ENCODE measurements around the gene ELOVL1. TPM values are rescaled to one million over a fixed set of nuclear protein-coding genes. Genes with fewer than 3 reads are reported as not detected.

Gene ELOVL1
- total and polyA plus RNA-seq, 2 experiments from 2014 or later, result 16.7 to 23.3 TPM

DNA sequence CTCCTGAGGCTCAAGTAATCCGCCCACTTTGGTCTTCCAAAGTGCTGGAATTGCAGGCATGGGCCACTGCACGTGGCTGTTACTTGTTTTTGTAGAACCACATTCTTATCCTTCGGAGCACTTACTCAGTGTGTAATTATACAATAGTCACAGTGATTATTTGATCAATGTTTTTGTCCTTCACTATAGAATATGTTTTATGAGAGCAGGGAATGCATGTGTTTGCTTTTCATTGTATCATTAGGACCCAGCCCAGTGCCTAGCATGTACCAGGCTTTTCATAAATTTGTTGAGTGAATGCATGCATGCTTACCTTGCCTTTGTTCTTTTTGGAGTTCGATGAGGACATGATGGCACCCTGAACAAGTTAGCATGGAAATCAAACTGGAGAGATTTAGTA is 27.7 kb upstream of the ELOVL1 start (continued):
- TF ChIP-seq ZNF331 (CRISPR knock-in tag; IDR thresholded peaks at IDR 0.05; ENCODE audit: low read depth) (no peak), CREB1 (CRISPR knock-in tag; IDR thresholded peaks at IDR 0.05; ENCODE audit: low read depth) (no peak), POLR2AphosphoS5 (IDR thresholded peaks at IDR 0.05; ENCODE audit: low read depth) (no peak), CTCF (conservative IDR thresholded peaks at IDR 0.05; ENCODE audit: low read depth in 2 of 2) (no peak)
- TF ChIP-seq, protein P1, sequence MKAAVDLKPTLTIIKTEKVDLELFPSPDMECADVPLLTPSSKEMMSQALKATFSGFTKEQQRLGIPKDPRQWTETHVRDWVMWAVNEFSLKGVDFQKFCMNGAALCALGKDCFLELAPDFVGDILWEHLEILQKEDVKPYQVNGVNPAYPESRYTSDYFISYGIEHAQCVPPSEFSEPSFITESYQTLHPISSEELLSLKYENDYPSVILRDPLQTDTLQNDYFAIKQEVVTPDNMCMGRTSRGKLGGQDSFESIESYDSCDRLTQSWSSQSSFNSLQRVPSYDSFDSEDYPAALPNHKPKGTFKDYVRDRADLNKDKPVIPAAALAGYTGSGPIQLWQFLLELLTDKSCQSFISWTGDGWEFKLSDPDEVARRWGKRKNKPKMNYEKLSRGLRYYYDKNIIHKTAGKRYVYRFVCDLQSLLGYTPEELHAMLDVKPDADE (IDR thresholded peaks at IDR 0.05), result no peak

- peaks cover 29% of the 10 kb centered on the region for H3K79me2 ChIP-seq (replicated peaks; ENCODE audit: insufficient read depth)
- Mint-ChIP-seq H3K27ac (no peak overlapping the region), H3K36me3 (ENCODE audit: low read depth) (no peaks in the 10 kb centered on the region; the same call in 2 of the 3 replicates), H3K9me3 (no peaks in the 10 kb centered on the region), H3K4me3 (no peak overlapping the region), H3K4me1 (peaks cover 15% of the 10 kb centered on the region), H3K27me3 (ENCODE audit: insufficient read depth, low read depth, poor library complexity) (peaks cover 2% of the 10 kb centered on the region)
- no peak overlapping the region for H3K27ac ChIP-seq (ENCODE audit: low read depth)
- H3K9me2 ChIP-seq (ENCODE audit: insufficient read depth), result no peaks in the 10 kb centered on the region
- DNase-seq (ENCODE audit: low spot score), result no peak
- no peaks in the 10 kb centered on the region for H3K27me3 ChIP-seq (ENCODE audit: insufficient read depth)
- H2AFZ ChIP-seq, result no peak overlapping the region
- no peaks in the 10 kb centered on the region for H3F3A ChIP-seq (replicated peaks; ENCODE audit: low read depth)
- no peak overlapping the region for H3K4me3 ChIP-seq
- H3K4me1 ChIP-seq (ENCODE audit: insufficient read depth), result peaks cover 13% of the 10 kb centered on the region; the same call in 1 of the 2 replicates
- H3K4me2 ChIP-seq, result no peak overlapping the region
- H3K36me3 ChIP-seq (ENCODE audit: insufficient read depth), result peaks cover 4% of the 10 kb centered on the region; the same call in 1 of the 2 replicates
- peaks cover 5% of the 10 kb centered on the region for H4K20me1 ChIP-seq (replicated peaks; ENCODE audit: insufficient read depth)
- ATAC-seq, result no peak
- no peak for TF ChIP-seq STAT1 (IDR thresholded peaks at IDR 0.05; ENCODE audit: unreplicated experiment)
- TF ChIP-seq POLR2AphosphoS5 (IDR thresholded peaks at IDR 0.05; ENCODE audit: low read depth), result no peak
- no peak for TF ChIP-seq CTCF (conservative IDR thresholded peaks at IDR 0.05; ENCODE audit: low read depth in 2 of 2)
- TF ChIP-seq, protein P1 (IDR thresholded peaks at IDR 0.05), result no peak
- TF ChIP-seq JUNB (IDR thresholded peaks at IDR 0.05; ENCODE audit: unreplicated experiment), result no peak
- no peak for TF ChIP-seq EZH2phosphoT487 (IDR thresholded peaks at IDR 0.05; ENCODE audit: unreplicated experiment)
- no peak for TF ChIP-seq ZNF114 (CRISPR knock-in tag; IDR thresholded peaks at IDR 0.05)
- no peak for TF ChIP-seq ZNF331 (CRISPR knock-in tag; IDR thresholded peaks at IDR 0.05; ENCODE audit: low read depth)
- TF ChIP-seq, protein P2, sequence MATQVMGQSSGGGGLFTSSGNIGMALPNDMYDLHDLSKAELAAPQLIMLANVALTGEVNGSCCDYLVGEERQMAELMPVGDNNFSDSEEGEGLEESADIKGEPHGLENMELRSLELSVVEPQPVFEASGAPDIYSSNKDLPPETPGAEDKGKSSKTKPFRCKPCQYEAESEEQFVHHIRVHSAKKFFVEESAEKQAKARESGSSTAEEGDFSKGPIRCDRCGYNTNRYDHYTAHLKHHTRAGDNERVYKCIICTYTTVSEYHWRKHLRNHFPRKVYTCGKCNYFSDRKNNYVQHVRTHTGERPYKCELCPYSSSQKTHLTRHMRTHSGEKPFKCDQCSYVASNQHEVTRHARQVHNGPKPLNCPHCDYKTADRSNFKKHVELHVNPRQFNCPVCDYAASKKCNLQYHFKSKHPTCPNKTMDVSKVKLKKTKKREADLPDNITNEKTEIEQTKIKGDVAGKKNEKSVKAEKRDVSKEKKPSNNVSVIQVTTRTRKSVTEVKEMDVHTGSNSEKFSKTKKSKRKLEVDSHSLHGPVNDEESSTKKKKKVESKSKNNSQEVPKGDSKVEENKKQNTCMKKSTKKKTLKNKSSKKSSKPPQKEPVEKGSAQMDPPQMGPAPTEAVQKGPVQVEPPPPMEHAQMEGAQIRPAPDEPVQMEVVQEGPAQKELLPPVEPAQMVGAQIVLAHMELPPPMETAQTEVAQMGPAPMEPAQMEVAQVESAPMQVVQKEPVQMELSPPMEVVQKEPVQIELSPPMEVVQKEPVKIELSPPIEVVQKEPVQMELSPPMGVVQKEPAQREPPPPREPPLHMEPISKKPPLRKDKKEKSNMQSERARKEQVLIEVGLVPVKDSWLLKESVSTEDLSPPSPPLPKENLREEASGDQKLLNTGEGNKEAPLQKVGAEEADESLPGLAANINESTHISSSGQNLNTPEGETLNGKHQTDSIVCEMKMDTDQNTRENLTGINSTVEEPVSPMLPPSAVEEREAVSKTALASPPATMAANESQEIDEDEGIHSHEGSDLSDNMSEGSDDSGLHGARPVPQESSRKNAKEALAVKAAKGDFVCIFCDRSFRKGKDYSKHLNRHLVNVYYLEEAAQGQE (IDR thresholded peaks at IDR 0.05; ENCODE audit: unreplicated experiment), result no peak
- TF ChIP-seq CREB1 (CRISPR knock-in tag; IDR thresholded peaks at IDR 0.05; ENCODE audit: low read depth), result no peak
- no peak for TF ChIP-seq NANOG (IDR thresholded peaks at IDR 0.05; ENCODE audit: borderline replicate concordance)
Measured at GRCh38 chr1:43392702-43393101, 24.9 kb upstream of the ELOVL1 start.

Measured in GM23338 (cell line).